ENCODE measurements around the gene GLUD1.
"Not testable (repeated sequence)": the region's sequence is repeated elsewhere in the genome, so short reads cannot be mapped to it uniquely, and the experiment has no call there.

- TF ChIP-seq CTCF, POLR2A, POLR2AphosphoS5 (IDR thresholded peaks at IDR 0.05): not testable (repeated sequence)
Measured at GRCh38 chr10:87080621-87081020, 14.0 kb downstream of the GLUD1 start.
